Measurements from ENCODE around the gene TSN. TPM values are rescaled to one million over a fixed set of nuclear protein-coding genes. Genes with fewer than 3 reads are reported as not detected.
"Not testable (repeated sequence)": the region's sequence is repeated elsewhere in the genome, so short reads cannot be mapped to it uniquely, and the experiment has no call there.

The TSN gene
- total RNA-seq, 1 experiment from 2014 or later, result 87.3 TPM

- DNase-seq (ENCODE audit: low spot score) (no peak), ATAC-seq (no peak)
- peaks cover 26% of the 10 kb centered on the region for H3K4me1 Mint-ChIP-seq
- H3K9me3 Mint-ChIP-seq, result no peaks in the 10 kb centered on the region
- TF ChIP-seq, protein P1, sequence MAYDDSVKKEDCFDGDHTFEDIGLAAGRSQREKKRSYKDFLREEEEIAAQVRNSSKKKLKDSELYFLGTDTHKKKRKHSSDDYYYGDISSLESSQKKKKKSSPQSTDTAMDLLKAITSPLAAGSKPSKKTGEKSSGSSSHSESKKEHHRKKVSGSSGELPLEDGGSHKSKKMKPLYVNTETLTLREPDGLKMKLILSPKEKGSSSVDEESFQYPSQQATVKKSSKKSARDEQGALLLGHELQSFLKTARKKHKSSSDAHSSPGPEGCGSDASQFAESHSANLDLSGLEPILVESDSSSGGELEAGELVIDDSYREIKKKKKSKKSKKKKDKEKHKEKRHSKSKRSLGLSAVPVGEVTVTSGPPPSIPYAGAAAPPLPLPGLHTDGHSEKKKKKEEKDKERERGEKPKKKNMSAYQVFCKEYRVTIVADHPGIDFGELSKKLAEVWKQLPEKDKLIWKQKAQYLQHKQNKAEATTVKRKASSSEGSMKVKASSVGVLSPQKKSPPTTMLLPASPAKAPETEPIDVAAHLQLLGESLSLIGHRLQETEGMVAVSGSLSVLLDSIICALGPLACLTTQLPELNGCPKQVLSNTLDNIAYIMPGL (CRISPR knock-in tag; IDR thresholded peaks at IDR 0.05), result no peak
- TF ChIP-seq ZNF263 (CRISPR knock-in tag; IDR thresholded peaks at IDR 0.05; ENCODE audit: low read depth) (no peak), SMAD4 (CRISPR knock-in tag; IDR thresholded peaks at IDR 0.05) (no peak), IRF2 (CRISPR knock-in tag; IDR thresholded peaks at IDR 0.05; ENCODE audit: borderline replicate concordance, low read depth) (no peak), ZBTB21 (CRISPR knock-in tag; IDR thresholded peaks at IDR 0.05; ENCODE audit: borderline replicate concordance) (no peak), ZSCAN18 (CRISPR knock-in tag; IDR thresholded peaks at IDR 0.05) (no peak)
- TF ChIP-seq, protein P2, sequence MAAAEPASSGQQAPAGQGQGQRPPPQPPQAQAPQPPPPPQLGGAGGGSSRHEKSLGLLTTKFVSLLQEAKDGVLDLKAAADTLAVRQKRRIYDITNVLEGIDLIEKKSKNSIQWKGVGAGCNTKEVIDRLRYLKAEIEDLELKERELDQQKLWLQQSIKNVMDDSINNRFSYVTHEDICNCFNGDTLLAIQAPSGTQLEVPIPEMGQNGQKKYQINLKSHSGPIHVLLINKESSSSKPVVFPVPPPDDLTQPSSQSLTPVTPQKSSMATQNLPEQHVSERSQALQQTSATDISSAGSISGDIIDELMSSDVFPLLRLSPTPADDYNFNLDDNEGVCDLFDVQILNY (CRISPR knock-in tag; IDR thresholded peaks at IDR 0.05), result no peak
- TF ChIP-seq, protein P3, sequence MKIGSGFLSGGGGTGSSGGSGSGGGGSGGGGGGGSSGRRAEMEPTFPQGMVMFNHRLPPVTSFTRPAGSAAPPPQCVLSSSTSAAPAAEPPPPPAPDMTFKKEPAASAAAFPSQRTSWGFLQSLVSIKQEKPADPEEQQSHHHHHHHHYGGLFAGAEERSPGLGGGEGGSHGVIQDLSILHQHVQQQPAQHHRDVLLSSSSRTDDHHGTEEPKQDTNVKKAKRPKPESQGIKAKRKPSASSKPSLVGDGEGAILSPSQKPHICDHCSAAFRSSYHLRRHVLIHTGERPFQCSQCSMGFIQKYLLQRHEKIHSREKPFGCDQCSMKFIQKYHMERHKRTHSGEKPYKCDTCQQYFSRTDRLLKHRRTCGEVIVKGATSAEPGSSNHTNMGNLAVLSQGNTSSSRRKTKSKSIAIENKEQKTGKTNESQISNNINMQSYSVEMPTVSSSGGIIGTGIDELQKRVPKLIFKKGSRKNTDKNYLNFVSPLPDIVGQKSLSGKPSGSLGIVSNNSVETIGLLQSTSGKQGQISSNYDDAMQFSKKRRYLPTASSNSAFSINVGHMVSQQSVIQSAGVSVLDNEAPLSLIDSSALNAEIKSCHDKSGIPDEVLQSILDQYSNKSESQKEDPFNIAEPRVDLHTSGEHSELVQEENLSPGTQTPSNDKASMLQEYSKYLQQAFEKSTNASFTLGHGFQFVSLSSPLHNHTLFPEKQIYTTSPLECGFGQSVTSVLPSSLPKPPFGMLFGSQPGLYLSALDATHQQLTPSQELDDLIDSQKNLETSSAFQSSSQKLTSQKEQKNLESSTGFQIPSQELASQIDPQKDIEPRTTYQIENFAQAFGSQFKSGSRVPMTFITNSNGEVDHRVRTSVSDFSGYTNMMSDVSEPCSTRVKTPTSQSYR (CRISPR knock-in tag; IDR thresholded peaks at IDR 0.05), result no peak
- TF ChIP-seq, protein P4, sequence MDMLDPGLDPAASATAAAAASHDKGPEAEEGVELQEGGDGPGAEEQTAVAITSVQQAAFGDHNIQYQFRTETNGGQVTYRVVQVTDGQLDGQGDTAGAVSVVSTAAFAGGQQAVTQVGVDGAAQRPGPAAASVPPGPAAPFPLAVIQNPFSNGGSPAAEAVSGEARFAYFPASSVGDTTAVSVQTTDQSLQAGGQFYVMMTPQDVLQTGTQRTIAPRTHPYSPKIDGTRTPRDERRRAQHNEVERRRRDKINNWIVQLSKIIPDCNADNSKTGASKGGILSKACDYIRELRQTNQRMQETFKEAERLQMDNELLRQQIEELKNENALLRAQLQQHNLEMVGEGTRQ (CRISPR knock-in tag; IDR thresholded peaks at IDR 0.05), result no peak
- H3K4me3 Mint-ChIP-seq, result no peak overlapping the region
- no peaks in the 10 kb centered on the region for H3K27me3 Mint-ChIP-seq (ENCODE audit: low read depth)
- ChIA-PET POLR2A (interaction anchor here (0.5 kb wide), 1 partner anchor 970 kb away, joined by 3 read pairs; no protein-coding TSS in a partner anchor), CTCF (no interaction called here)
- H3K36me3 Mint-ChIP-seq, result no peaks in the 10 kb centered on the region
- no peak overlapping the region for H3K27ac Mint-ChIP-seq
Observed at GRCh38 chr2:121709776-121710469, 45.5 kb upstream of the TSN start.

DNA sequence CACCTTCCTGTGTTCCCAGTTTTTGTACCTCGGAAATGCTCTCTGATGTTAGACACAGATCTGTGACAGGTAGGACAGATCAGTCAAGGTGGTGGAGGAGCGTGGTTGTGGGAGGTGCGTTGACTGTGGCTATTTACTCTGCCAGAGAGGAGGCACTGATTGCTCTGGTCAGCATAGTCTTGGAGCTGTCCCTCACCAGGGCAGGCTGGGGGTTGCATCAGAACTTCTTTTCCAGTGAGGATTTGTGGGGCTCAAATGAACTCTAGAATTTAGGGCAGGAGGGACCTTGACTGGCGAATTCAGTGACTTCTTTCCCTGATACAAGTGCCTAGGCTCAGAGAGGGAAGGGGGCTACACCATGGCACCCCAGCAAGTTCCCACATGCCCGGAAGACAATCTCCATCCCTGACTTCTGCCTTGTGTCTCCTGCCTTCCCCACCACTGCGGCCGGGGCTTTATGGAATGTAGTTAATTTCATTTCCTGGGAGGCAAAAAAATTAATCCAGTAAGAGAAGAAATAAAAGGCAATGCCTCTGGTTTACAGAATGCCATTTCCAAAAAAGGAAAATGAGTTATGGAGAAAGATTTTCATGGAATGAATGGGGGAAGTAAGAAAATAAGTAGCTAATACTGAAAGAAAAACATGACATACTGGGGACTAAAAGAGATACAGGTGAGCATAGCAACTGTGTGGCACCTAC, 44.8 kb upstream of the TSN start:
- peak; percentile 78 for TF ChIP-seq GABPB1 (CRISPR knock-in tag; IDR thresholded peaks at IDR 0.05)
- TF ChIP-seq ZSCAN18 (CRISPR knock-in tag; IDR thresholded peaks at IDR 0.05), result no peak
- no peak for DNase-seq (ENCODE audit: low spot score)
- no peaks in the 10 kb centered on the region for H3K27me3 Mint-ChIP-seq (ENCODE audit: low read depth)
- H3K4me1 Mint-ChIP-seq, result peaks cover 26% of the 10 kb centered on the region
- ChIA-PET POLR2A (interaction anchor here (0.5 kb wide), 1 partner anchor 970 kb away, joined by 3 read pairs; no protein-coding TSS in a partner anchor), CTCF (interaction anchor here (0.9 kb wide), 1 partner anchor 231 kb away, joined by 3 read pairs; no protein-coding TSS in a partner anchor)
- peak; percentile 34; the same call in 1 of the 2 replicates for ATAC-seq
- no peaks in the 10 kb centered on the region for H3K9me3 Mint-ChIP-seq
- no peak overlapping the region for H3K27ac Mint-ChIP-seq
- no peaks in the 10 kb centered on the region for H3K36me3 Mint-ChIP-seq
- no peak overlapping the region for H3K4me3 Mint-ChIP-seq

GRCh38 chr2:121711481-121711880, 44.0 kb upstream of the TSN start:
- H3K27ac Mint-ChIP-seq; H3K9me3 Mint-ChIP-seq; ATAC-seq; POLR2A ChIA-PET; DNase-seq (ENCODE audit: low spot score); H3K36me3 Mint-ChIP-seq; H3K4me3 Mint-ChIP-seq; H3K27me3 Mint-ChIP-seq (ENCODE audit: low read depth): not testable (repeated sequence)
- CTCF ChIA-PET, result interaction anchor here (0.9 kb wide), 1 partner anchor 231 kb away, joined by 3 read pairs; no protein-coding TSS in a partner anchor
- peaks cover 26% of the 10 kb centered on the region for H3K4me1 Mint-ChIP-seq

Measured in WTC11 (cell line).